ENCODE results near the gene GPR68. TPM values are rescaled to one million over a fixed set of nuclear protein-coding genes. Genes with fewer than 3 reads are reported as not detected.

The GPR68 gene
- 0.18 to 0.21 TPM (median 0.19 TPM) in 3 of 5 replicates, not detected in the others for total RNA-seq (2022; extraction: Qiagen RNA extraction; ENCODE audit: low read depth)

GRCh38 chr14:91244501-91244901 lies at the start of gene GPR68:
TSS of gene GPR68 (minus strand) at chr14:91244704. CDS start at chr14:91235050, 9,654 bp downstream.

Other genes starting within 250 kb of the GPR68 start
- 2.5 to 4.8 TPM (median 4.4 TPM) in 5 replicates for gene RPS6KA5, start 184.1 kb downstream of the GPR68 start, total RNA-seq (2022; extraction: Qiagen RNA extraction; ENCODE audit: low read depth)
- 15.7 to 18.3 TPM (median 17.3 TPM) in 5 replicates for gene DGLUCY, start 130.6 kb downstream of the GPR68 start, total RNA-seq (2022; extraction: Qiagen RNA extraction; ENCODE audit: low read depth)
- 4.3 to 6.8 TPM (median 6.6 TPM) in 5 replicates for gene CCDC88C, start 173.1 kb upstream of the GPR68 start, total RNA-seq (2022; extraction: Qiagen RNA extraction; ENCODE audit: low read depth)

Data from A549 treated with ZK216348 at 1 μM for 4 hours (cell line).